Heart left ventricle (tissue), 16 donors: ENCODE data around the gene FKBP1A. TPM values are rescaled to one million over a fixed set of nuclear protein-coding genes. Genes with fewer than 3 reads are reported as not detected.

Experiments
- ATAC-seq, 4 donors: fragments of 200-7000 bp; cut with Tn5 transposase; one replicate each; pipeline ENCODE4 v1.9.1; 2020 to 2022; ENCODE audit warnings: moderate library complexity in 4 of 4, mild to moderate bottlenecking in 3 of 4, moderate number of reproducible peaks in 1 of 4
- DNase-seq, 5 donors: peaks; one replicate each; pipeline ENCODE4 v3.0.0-alpha.2; 2020
- H3K27ac ChIP-seq, 12 donors: fragments of 200-600 bp; sonication (generic) in 4 of 12; one replicate each; pipeline versions ENCODE4 v1.5.0 to v1.8.0; 2016 to 2022; ENCODE audit warnings: mild to moderate bottlenecking in 2 of 12
- H3K27me3 ChIP-seq, 9 donors: fragments of 200-600 bp; sonication (generic) in 2 of 9; one replicate each; pipeline versions ENCODE4 v1.5.1 to v1.8.0; 2016 to 2022; ENCODE audit warnings: mild to moderate bottlenecking in 3 of 9
- H3K36me3 ChIP-seq, 9 donors: fragments of 200-600 bp; sonication (generic) in 2 of 9; one replicate each; pipeline versions ENCODE4 v1.5.0 to v1.8.0; 2018 to 2022; ENCODE audit warnings: mild to moderate bottlenecking in 2 of 9
- H3K4me1 ChIP-seq, 12 donors: fragments of 200-600 bp; sonication (generic) in 4 of 12; one replicate each; pipeline versions ENCODE4 v1.5.0 to v1.8.0; 2016 to 2022; ENCODE audit warnings: mild to moderate bottlenecking in 3 of 12
- H3K4me3 ChIP-seq, 12 donors: fragments of 200-600 bp; sonication (generic) in 4 of 12; one replicate each; pipeline versions ENCODE4 v1.5.0 to v1.8.0; 2017 to 2022; ENCODE audit warnings: mild to moderate bottlenecking in 9 of 12, moderate library complexity in 4 of 12
- H3K9me3 ChIP-seq, 12 donors: fragments of 200-600 bp; sonication (generic) in 4 of 12; one replicate each; pipeline versions ENCODE4 v1.5.0 to v1.8.0; 2016 to 2022; ENCODE audit warnings: mild to moderate bottlenecking in 1 of 12
- CTCF ChIP-seq, 12 donors: fragments of 200-600 bp; sonication (generic) in 4 of 12; IDR thresholded peaks; one replicate each; pipeline versions ENCODE4 v1.5.0 to v1.8.0; 2018 to 2022; ENCODE audit warnings: antibody characterized with exemption in 12 of 12, mild to moderate bottlenecking in 5 of 12
- POLR2A ChIP-seq, 2 donors: fragments of 450-650 bp; IDR thresholded peaks; one replicate each; pipeline ENCODE4 v1.6.1; 2017; ENCODE audit warnings: antibody characterized with exemption in 2 of 2, mild to moderate bottlenecking in 2 of 2, moderate library complexity in 2 of 2
- WGBS, 4 donors: extraction: QIAGEN DNeasy Blood & Tissue Kit in 2 of 4; methylation state at CpG; one replicate each; pipeline versions ENCODE4 v1.1.5 to v1.1.7; 2013 to 2018; 5-methylcytosine and 5-hydroxymethylcytosine counted together
- intact Hi-C, 10 donors: fragments of 100-400 bp; cut with DNase I; formaldehyde crosslinking; loops; one replicate each; pipeline versions ENCODE4 v1.11.1 to v1.14.2; 2022
- polyA plus RNA-seq, 2 donors: library from polyadenylated mRNA; stranded (reverse); fragments of 200-250 nt; gene quantifications; one replicate each; pipeline ENCODE4 v1.2.3, GENCODE V29; 2013
- total RNA-seq, 9 donors: library from RNA; depleted of rRNA in 2 of 9; stranded (reverse); fragments of >200 nt in 2 of 9; fragmentation: NEBNext Ultra II Directional in 3 of 9; extraction: Animal tissue kit (Norgen Biotek cat#: 25700) in 3 of 9; gene quantifications; one replicate each; pipeline versions ENCODE4 v1.1.0 to v1.2.4, GENCODE V29; 2016 to 2023
- donor health status: ischemic (EF 13 %, LVEDD 7.1; RV severe dilation, severe dysfunction).
- donor health status: healthy with polysubstance abuse.
- donor health status: DM: no; HTN: yes; CAD: no.
- donor health status: DM: no; HTN: no; CAD: no.
- donor health status: ischemic (EF 25% LVEDD 6.9; RV normal size, moderate dysfunction).
- donor health status: ischemic (EF 25% LVEDD 5.7; RV mildly dilated, moderate dysfunction).
- donor health status: healthy.
- donor health status: DM: yes; HTN: yes; CAD: no.
- donor health status: ischemic (EF 35%, LVEDD 5.7; RV mildly dilated, moderate dysfunction).
- donor health status: nonischemic (EF 11% LVEDD 7.7; RV severe dilation, severe dysfunction).
- donor health status: DM: yes; HTN: yes; CAD: no.
- donor health status: PGD.
- donor health status: ischemic (EF 29% LVEDD 5.4; RV normal size, mild dysfunction).
- donor health status: nonischemic (EF 23%, LVEDD 6.1; RV moderate dilation, normal function).

The FKBP1A gene
- total and polyA plus RNA-seq, 11 donors = 71.3 to 401 (median 144) TPM

- Histone ChIP-seq H3K36me3 (peaks cover 0 to 11% (median 4%) of the 10 kb centered on the region in 9 donors), H3K9me3 (no peaks in the 10 kb centered on the region), H3K4me1 (peaks cover 14 to 75% (median 54%) of the 10 kb centered on the region in 12 donors), H3K27ac (peak overlapping the region in 6 of 12 donors; percentile 19 to 37 (median 34)), H3K27me3 (no peaks in the 10 kb centered on the region), H3K4me3 (no peak overlapping the region)
- TF ChIP-seq CTCF (IDR thresholded peaks at IDR 0.05) (no peak), POLR2A (IDR thresholded peaks at IDR 0.05) (no peak)
- 90 to 95% (median 92%) methylated on average over 11 of the region's 11 CpGs for WGBS, 4 donors
- ATAC-seq (no peak), DNase-seq (peak in 2 of 5 donors; percentile 2 to 10)
- intact Hi-C loops = loop anchor here in 3 of 10 donors (5.0 kb wide), 3 partner anchors 39 to 49 kb away; no protein-coding TSS in a partner anchor
Measured at GRCh38 chr20:1333462-1334369, 59.1 kb downstream of the FKBP1A start.

GRCh38 chr20:1332749-1333300, 60.0 kb downstream of the FKBP1A start:
- Histone ChIP-seq H3K36me3 (peaks cover 0 to 11% (median 4%) of the 10 kb centered on the region in 9 donors), H3K4me3 (no peak overlapping the region), H3K27me3 (no peaks in the 10 kb centered on the region), H3K27ac (peak overlapping the region in 7 of 12 donors; percentile 20 to 37 (median 34)), H3K9me3 (no peaks in the 10 kb centered on the region), H3K4me1 (peaks cover 21 to 75% (median 57%) of the 10 kb centered on the region in 12 donors)
- WGBS, 4 donors = 76 to 90% (median 87%) methylated on average over 2 of the region's 2 CpGs
- intact Hi-C loops = loop anchor here in 3 of 10 donors (5.0 kb wide), 3 partner anchors 39 to 49 kb away; no protein-coding TSS in a partner anchor
- DNase-seq = peak in 2 of 5 donors; percentile 3 to 11
- no peak for ATAC-seq
- TF ChIP-seq CTCF (IDR thresholded peaks at IDR 0.05) = no peak
- TF ChIP-seq POLR2A (IDR thresholded peaks at IDR 0.05) = no peak

GRCh38 chr20:1331801-1332453, 60.9 kb downstream of the FKBP1A start:
- peaks cover 19 to 75% (median 58%) of the 10 kb centered on the region in 12 donors for H3K4me1 ChIP-seq
- ATAC-seq (no peak), DNase-seq (peak in 2 of 5 donors; percentile 1 to 5)
- intact Hi-C loops = loop anchor here in 3 of 10 donors (5.0 kb wide), 3 partner anchors 40 to 50 kb away; no protein-coding TSS in a partner anchor
- no peaks in the 10 kb centered on the region for H3K9me3 ChIP-seq
- 93 to 98% (median 94%) methylated on average over 6 of the region's 6 CpGs for WGBS, 4 donors
- peak overlapping the region in 6 of 12 donors; percentile 20 to 98 (median 66) for H3K27ac ChIP-seq
- H3K36me3 ChIP-seq = peaks cover 0 to 11% (median 4%) of the 10 kb centered on the region in 9 donors
- TF ChIP-seq CTCF (IDR thresholded peaks at IDR 0.05) (no peak), POLR2A (IDR thresholded peaks at IDR 0.05) (no peak)
- no peaks in the 10 kb centered on the region for H3K27me3 ChIP-seq
- H3K4me3 ChIP-seq = no peak overlapping the region
